Skin of body (tissue), 2 donors: ENCODE measurements around the gene RNF31. TPM values are rescaled to one million over a fixed set of nuclear protein-coding genes. Genes with fewer than 3 reads are reported as not detected.
"Not testable (repeated sequence)": the region's sequence is repeated elsewhere in the genome, so short reads cannot be mapped to it uniquely, and the experiment has no call there.

ENCODE experiments used
- DNase-seq: peaks from one replicate; lab custom pipeline; 2025; lab: John Stamatoyannopoulos, UW
- total RNA-seq: library from RNA; depleted of rRNA; stranded (reverse); fragments of >200 nt; gene quantifications from one replicate; pipeline ENCODE4 v1.2.3, GENCODE V29; 2014

The RNF31 gene
- total RNA-seq, result 24.2 TPM

DNA sequence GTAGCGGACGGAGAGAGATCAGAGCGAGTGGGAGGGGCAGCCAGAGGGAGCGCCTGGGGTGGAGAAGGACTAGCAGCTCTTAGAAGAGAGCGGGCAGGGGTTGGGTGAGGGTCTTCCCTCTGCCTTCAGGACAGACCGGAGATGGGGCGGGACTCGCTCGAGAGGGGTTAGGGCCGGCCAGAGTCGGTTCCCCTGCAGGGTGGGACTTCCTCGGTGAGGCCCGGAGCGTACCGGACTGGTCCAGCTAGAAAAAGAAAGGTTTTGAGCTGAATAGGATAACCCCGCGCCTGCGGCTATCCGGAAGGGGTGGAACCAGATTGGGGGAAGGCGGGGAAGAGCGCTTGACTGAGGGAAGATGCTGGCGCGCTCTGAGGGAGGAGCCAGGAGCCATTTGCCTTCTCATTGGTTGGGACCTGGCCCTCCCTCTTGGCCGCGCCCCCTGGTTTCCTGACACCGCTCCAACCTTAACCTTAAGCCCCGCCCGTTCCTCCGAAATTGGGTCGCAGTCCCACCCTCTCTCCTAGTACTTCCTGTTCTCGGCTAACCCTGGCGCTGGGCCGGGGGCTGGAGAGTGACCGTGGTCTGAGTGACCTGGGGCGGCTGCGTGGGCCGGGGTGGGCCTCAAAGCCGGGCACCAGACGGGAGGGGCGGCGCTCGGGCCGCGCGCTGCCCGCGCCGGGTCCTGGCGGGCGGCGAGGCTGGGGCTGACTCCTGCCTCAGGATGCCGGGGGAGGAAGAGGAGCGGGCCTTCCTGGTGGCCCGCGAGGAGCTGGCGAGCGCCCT, at the start of gene RNF31:
Gene RNF31, plus strand, starts transcription at position 521 of the 783 bp plus-strand sequence. Its CDS starts 201 bp downstream, at position 722.
- peak; percentile 98 for DNase-seq

DNA sequence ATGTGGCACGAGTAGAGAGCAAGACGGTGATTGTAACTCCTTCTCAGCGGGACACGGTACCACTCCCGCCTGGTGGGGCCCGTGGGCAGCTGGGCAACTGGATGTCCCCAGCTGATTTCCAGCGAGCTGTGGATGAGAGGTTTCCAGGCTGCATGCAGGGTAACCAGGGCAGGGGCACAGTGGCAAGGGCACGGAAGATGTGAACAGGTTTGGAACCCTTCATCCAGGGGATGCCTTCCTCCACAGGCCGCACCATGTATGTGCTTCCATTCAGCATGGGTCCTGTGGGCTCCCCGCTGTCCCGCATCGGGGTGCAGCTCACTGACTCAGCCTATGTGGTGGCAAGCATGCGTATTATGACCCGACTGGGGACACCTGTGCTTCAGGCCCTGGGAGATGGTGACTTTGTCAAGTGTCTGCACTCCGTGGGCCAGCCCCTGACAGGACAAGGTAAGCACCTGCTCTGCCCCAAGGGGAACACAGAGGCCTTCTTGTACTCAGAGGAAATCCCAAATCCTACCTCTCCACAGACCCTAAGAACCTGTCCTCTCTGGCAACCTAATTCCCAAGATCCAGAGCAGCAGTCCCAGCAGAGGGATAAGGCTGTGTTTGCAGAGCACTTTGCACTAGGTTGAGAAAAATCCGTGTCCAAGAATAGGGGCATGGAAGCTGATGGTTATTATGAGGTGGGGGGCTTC, 48.9 kb upstream of the RNF31 start:
- DNase-seq, result no peak

DNA sequence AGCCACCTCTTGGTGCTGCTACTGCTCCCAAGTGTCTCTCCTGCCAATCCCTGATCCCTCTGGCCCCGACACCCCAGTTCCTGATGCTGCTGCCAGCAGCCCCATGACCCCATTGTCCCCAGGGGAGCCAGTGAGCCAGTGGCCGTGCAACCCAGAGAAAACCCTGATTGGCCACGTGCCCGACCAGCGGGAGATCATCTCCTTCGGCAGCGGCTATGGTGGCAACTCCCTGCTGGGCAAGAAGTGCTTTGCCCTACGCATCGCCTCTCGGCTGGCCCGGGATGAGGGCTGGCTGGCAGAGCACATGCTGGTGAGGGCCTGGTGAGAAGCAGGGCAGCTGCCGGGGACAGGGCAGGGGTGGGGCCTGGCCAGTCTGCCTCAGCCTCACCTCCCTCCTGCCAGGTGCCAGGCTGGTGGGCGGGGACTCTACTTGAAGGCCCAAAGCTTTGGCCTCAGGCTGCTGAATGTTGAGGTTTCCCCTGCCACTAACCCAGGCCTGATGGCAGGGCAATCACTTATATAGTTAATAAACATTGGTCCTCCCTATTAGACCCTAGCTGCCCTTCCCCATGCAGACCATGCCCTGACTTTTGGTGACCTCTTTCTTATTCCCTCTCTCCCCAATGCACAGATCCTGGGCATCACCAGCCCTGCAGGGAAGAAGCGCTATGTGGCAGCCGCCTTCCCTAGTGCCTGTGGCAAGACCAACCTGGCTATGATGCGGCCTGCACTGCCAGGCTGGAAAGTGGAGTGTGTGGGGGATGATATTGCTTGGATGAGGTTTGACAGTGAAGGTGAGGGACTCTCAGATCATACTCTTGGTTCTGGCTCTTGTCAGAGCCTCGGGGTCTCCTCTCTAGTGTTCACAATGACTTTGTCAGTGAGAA, 48.1 kb upstream of the RNF31 start:
- DNase-seq, result no peak

DNA sequence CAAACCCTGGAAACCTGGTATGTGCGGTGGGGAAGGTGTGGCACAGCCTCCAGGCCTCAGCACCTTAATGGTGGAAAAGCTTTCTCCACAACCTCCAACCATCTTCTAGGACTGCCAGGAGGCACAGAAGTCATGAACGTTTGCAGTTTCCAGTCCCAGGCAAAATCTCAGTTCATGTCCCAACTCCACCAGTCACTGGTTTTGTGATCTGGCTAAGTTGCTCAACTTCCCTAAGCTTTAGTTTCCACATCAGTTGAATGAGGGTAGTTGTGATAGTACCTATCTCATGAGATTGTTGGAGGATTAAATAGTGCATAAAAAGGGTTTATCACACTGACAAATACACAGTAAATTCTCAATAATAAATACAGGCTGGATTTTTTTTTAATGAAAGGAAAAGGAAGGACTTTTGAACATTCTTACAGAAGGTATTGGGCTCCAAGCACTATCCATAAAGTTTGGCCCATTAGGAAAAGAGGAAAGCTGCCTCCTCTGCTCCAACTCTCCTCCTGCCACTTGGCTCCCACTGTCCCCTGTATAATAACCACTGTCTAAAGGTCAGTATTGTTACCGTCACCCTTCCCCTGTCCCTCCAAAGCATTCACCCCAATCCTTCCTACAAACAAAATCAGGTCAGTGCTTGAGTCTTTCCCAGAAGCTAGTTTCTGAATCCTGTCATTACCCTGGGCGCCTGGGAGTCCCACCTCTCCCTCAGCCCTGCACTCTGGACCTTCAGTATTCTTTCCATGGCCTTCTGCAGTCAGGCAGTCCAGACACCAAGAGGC, 46.9 kb upstream of the RNF31 start:
- no peak for DNase-seq

DNA sequence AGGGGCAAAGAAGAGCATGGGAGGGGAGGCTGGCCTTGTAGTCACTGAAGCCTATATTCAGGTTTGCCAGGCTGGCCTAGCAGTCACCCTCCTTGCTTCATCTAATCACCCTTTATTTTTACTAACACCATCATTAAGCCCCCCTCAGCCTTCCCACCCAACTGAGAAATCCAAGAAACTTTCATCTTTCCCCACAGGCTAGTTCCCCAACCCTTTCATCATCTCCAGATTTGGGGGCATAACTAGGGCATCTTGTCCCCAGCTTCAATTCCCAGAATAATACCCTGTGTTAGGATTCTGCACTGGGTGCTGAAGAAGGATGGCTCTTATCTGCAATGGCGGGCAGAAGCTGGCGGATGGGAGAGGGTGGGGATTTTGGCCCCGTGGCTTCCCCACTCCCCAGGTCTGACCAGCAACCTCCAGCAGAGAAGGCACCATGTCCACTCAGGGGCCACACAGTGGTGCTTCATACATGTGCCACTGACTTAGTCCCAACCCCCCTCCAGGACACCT, 46.3 kb upstream of the RNF31 start:
- no peak for DNase-seq

DNA sequence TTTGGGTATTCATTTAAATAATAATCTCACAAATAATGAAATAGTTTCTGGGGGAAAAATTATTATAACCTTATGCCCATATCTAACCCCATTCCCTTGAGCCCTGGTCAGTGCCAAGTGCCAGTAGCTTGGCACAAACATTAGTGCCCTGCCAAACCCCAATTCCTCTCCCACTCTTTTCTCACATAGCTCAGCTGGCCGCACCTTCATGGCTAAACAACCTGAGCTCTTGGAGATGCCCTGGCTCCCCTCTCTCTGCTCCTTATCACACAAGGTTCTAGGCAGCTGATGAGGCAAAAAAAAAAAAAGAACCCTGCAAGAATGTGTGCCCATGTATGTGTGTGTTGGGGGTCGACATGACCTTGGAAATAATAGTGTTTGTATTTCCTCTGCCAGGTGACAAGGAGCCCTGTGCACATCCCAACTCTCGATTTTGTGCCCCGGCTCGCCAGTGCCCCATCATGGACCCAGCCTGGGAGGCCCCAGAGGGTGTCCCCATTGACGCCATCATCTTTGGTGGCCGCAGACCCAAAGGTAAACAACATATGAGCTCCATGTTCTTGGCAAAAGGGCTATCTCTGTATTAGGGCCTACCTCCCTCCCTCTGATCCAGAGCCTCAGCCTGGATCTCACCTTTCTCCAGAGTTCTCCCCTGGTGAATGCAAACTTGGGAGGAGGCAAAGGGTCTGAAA, 44.8 kb upstream of the RNF31 start:
- no peak for DNase-seq

DNA sequence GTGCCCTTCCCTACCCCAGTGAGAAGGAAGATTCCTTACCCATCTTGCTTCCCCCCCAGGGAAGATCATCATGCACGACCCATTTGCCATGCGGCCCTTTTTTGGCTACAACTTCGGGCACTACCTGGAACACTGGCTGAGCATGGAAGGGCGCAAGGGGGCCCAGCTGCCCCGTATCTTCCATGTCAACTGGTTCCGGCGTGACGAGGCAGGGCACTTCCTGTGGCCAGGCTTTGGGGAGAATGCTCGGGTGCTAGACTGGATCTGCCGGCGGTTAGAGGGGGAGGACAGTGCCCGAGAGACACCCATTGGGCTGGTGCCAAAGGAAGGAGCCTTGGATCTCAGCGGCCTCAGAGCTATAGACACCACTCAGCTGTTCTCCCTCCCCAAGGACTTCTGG, 43.8 kb upstream of the RNF31 start:
- DNase-seq, result no peak

DNA sequence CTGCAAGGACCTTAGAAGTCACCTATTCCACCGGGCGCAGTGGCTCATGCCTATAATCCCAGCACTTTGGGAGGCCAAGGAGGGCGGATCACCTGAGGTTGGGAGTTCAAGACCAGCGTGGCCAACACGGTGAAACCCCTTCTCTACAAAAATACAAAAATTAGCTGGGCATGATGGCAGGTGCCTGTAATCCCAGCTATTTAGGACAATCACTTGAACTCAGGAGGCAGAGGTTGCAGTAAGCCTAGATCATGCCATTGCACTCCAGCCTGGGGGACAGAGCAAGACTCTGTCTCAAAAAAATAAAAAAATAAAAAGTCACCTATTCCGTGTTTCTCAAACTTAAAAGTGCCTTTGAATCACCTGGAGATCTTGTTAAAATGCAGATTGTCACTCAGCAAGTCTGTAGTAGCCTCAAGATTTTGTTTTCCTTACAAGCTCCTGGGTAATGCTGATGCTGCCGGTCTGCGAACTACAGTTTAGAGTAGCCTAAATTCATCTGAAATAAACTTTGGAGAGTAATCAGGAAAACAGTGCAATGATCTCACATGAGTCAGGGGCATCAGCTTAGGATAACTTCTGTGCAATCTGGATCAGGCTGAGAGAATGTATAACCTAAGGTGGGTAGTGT, 41.6 kb upstream of the RNF31 start:
- not testable (repeated sequence) for DNase-seq

DNA sequence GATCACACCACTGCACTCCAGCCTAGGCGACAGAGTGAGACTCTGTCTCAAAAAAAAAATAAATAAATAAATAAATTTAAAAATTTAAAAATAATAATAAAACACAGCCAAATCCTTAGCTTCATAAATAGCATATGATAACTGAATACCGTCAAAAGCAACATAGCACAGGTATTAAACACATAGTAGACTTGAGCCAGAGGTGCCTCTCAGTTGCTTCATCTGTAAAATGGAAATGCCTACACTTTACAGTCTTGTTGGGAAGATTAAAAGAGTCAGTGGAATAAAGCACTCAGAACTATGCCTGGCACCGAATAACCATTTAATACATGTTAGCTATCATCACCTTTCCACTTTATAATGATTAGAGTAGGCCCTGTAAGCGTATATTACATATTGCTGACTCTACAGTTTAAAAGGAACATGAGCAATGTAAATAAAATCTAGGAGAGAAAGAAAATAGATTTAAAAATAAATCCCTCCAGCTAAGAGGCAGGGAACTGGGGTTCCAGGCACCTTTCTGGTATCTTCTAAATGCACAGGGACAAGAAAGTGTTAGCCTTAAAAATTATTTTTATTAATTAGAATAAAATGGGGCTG, 40.5 kb upstream of the RNF31 start:
- no peak for DNase-seq

DNA sequence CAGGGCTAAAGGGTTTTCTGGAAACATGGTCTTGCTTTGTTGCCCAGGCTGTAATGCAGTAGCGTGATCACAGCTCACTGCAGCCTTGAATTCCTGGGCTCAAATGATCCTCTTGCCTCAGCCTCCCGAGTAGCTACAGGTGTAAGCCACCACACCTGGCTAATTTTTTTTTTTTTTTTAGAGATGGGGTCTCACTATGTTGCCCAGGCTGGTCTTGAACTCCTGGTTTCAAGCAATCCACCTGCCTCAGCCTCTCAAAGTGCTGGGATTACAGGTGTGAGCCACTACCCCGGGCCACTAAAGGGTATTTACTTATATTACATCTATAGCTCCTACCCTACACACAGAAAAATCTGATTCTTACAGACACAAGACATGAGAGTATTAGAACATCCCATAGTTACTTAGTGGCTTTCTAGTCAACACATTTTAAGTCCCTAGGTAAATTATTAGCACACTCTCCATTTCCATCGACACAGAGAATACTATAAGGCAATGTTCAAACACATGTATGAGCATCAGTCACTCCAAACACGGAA, 38.9 kb upstream of the RNF31 start:
- no peak for DNase-seq

DNA sequence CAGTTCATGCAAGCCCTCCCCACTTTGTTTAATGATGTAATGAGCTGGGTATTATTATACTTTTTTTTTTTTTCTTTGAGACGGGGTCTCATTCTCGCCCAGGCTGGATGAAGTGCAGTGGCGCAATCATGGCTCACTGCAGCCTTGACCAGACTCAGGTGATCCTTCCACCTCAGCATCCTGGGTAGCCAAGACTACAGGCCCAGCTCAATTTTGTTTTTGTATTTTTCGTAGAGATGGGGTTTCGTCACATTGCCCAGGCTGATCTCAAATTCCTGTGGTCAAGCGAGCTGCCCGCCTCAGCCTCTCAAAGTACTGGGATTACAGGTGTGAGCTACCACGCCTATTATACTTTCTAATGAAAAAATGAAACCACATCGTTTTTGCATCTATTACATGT, 37.2 kb upstream of the RNF31 start:
- DNase-seq, result no peak

DNA sequence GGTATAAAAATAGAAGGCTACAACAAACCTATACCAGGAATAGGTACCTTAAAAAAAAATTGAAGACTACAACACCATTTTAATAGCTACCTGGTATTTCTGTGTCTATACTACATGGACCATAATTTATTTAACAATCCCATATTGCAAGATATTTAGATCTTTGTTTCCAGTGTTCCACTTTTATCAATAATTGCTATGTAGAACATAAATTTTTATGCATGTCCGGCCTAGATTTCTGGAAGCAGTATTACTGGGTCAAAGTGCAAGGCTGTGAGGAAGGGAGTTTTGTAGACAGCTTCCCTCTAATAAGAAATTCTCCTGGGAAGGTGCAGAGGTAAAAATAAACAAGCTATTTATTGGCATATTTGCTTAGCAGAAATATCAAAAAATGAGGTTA, 36.8 kb upstream of the RNF31 start:
- DNase-seq, result no peak

DNA sequence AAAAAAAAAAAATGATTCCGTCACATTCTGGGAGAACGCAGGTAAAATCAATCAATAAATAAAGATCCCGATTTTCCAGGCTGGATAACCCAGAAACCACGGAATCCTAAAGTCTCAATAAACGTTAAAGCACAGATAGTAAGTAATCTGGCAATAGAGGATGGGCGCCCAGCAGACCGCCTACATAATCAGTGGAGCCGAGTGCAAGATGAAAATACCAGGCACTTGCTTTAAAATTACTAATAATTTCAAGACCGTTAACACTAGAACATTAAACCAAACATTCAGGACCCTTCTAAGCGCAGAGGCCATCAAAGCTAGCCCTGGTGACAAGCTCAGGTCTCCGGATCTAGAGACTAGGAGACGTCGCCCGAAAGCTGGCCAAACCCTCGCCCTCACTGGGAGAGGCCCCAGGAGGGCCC, 33.9 kb upstream of the RNF31 start:
- DNase-seq, result no peak

DNA sequence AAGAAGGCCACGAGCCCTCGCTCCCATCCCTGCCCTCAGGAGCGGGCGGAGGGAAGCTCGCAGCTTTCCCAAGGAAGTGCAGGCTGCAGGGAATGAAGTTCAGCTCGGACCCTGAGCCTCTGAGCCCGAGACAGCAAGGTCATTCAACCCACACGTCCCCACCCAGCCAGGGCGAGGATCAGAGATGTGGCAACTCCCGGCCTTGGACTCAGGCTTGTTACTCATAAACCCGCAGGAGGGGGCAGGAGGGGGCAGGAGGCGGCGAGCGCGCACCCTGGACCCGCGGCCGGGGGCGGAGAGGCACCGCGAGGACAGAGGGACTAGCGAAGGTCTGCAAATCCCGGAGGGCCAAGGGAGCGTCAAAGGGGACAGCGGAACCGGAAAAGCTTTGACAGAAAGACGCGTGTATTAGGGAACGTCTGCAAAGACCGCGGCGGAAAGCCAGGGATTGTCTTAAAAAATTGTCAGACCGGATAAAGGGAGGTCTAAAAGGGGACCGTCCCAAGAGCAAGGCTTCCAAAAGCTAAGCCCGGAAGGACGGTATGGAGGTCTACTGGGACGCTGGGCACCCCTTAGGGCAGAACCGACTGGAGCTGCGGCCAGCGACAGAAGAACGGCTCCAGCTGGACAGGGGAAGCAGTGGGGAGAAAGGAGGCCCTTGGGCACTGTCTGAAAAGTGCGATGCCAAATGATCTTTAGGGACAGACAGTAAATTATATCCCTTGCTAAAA, 33.3 kb upstream of the RNF31 start:
- peak; percentile 92 for DNase-seq

DNA sequence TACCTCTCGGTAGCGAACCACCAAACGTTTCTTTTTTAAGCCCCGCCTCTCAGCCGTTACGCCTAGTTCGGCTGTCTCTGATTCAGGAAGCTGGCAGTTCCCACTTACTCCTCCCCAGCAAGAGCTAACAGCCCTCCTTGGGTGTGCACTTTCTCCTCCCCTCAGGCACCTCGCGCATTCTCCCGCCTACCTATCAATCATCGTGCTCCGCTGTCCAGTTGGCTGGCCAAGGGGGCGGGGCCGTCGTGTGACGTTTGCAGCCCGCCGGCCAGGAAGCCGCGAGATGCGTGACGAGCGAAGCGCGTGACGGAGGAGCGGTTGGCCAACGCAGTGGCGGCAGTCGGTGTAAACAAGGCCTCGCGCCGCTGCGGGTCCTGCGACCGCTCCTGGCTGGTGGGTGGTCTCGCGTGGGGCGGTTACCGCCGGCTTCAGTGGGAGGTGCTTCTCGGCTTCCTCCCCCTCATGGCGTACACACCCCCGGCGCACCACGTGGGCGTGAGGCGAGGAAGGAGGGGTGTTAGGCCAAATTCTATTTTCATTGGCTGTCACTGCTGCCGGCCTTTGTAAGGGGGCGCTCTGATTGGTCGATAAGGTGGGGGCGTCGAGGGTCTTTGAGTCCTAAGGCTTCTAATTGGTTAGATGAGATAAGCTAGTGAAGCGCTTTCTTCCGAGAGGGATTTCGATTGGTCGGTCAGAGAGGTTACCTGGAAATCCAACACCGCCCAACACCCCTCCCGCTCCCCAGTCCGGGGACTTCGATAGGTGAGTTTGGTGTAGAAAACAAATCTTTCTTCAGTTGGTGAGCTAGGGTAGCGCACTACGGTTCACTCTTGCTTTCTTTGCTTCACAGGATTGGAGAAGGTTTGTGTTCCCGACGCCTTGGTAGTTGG, 32.5 kb upstream of the RNF31 start, which contains the start of the genes DCAF11 and NRL:
Gene DCAF11, plus strand, starts transcription at position 246 of the 890 bp plus-strand sequence. CDS start 818 bp downstream, outside the sequence.
Gene NRL, minus strand, starts transcription at position 418 of the 890 bp plus-strand sequence. CDS start 32,101 bp downstream, outside the sequence.
- DNase-seq, result peak; percentile 99

DNA sequence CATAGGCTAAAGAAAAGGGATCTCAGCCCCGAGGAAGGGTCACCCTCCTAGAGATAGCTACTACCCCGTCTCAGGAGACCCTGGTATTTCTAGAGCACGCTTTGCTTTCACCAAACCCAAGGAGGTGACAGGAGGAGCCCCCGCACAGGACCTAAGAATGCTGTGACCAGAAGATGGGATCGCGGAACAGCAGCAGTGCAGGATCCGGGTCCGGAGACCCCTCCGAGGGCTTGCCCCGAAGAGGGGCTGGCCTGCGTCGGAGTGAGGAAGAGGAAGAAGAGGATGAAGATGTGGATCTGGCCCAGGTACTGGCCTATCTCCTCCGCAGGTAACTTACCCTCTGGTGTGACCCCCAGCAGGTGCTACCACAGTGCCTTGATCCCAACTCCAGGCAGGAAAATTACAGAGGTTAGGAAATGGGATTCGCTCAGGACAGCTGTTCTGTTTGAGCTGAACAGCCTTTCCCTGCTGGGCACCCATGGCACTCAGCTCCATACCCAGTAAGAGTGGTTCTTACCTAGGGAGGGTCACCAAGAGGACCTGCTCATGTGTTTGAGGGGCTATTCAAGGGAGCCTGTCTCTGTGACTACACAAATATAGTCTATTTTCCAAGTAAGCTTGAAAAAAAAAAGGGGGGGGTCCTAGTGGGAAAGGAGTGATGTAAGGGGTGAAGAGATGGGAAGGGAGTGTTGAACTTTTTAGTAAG, 31.7 kb upstream of the RNF31 start:
- DNase-seq, result no peak
